ENCODE data around the gene EME1. TPM values are rescaled to one million over a fixed set of nuclear protein-coding genes. Genes with fewer than 3 reads are reported as not detected.

The EME1 gene
- total and polyA plus RNA-seq, 2 experiments from 2014 or later: 14.4 to 15.9 TPM

DNA sequence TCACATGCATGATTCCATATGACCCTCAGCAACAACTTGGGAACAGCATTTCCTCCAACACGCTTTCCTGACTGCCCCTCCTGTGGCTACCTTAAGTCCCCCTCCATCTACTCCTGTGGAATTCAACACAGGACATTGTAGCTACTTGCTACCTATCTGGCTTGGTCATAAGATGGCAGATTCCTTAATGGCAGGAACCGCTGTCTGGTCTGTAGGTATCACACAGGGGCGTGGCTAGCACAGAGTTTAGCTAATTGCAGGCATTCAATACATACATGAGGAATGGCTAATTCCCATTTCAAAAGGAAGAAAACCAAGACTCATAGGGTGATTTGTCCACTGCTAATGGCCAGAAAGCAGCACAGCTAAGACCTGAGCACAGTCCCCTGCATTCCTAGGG lies 15.7 kb downstream of the EME1 start (continued):
- TF ChIP-seq, protein P1, sequence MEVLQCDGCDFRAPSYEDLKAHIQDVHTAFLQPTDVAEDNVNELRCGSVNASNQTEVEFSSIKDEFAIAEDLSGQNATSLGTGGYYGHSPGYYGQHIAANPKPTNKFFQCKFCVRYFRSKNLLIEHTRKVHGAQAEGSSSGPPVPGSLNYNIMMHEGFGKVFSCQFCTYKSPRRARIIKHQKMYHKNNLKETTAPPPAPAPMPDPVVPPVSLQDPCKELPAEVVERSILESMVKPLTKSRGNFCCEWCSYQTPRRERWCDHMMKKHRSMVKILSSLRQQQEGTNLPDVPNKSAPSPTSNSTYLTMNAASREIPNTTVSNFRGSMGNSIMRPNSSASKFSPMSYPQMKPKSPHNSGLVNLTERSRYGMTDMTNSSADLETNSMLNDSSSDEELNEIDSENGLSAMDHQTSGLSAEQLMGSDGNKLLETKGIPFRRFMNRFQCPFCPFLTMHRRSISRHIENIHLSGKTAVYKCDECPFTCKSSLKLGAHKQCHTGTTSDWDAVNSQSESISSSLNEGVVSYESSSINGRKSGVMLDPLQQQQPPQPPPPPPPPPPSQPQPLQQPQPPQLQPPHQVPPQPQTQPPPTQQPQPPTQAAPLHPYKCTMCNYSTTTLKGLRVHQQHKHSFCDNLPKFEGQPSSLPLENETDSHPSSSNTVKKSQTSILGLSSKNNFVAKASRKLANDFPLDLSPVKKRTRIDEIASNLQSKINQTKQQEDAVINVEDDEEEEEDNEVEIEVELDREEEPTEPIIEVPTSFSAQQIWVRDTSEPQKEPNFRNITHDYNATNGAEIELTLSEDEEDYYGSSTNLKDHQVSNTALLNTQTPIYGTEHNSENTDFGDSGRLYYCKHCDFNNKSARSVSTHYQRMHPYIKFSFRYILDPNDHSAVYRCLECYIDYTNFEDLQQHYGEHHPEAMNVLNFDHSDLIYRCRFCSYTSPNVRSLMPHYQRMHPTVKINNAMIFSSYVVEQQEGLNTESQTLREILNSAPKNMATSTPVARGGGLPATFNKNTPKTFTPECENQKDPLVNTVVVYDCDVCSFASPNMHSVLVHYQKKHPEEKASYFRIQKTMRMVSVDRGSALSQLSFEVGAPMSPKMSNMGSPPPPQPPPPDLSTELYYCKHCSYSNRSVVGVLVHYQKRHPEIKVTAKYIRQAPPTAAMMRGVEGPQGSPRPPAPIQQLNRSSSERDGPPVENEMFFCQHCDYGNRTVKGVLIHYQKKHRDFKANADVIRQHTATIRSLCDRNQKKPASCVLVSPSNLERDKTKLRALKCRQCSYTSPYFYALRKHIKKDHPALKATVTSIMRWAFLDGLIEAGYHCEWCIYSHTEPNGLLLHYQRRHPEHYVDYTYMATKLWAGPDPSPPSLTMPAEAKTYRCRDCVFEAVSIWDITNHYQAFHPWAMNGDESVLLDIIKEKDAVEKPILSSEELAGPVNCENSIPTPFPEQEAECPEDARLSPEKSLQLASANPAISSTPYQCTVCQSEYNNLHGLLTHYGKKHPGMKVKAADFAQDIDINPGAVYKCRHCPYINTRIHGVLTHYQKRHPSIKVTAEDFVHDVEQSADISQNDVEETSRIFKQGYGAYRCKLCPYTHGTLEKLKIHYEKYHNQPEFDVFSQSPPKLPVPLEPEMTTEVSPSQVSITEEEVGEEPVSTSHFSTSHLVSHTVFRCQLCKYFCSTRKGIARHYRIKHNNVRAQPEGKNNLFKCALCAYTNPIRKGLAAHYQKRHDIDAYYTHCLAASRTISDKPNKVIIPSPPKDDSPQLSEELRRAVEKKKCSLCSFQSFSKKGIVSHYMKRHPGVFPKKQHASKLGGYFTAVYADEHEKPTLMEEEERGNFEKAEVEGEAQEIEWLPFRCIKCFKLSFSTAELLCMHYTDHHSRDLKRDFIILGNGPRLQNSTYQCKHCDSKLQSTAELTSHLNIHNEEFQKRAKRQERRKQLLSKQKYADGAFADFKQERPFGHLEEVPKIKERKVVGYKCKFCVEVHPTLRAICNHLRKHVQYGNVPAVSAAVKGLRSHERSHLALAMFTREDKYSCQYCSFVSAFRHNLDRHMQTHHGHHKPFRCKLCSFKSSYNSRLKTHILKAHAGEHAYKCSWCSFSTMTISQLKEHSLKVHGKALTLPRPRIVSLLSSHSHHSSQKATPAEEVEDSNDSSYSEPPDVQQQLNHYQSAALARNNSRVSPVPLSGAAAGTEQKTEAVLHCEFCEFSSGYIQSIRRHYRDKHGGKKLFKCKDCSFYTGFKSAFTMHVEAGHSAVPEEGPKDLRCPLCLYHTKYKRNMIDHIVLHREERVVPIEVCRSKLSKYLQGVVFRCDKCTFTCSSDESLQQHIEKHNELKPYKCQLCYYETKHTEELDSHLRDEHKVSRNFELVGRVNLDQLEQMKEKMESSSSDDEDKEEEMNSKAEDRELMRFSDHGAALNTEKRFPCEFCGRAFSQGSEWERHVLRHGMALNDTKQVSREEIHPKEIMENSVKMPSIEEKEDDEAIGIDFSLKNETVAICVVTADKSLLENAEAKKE (CRISPR knock-in tag; IDR thresholded peaks at IDR 0.05): no peak
- TF ChIP-seq JUNB (IDR thresholded peaks at IDR 0.05; ENCODE audit: unreplicated experiment): no peak

DNA sequence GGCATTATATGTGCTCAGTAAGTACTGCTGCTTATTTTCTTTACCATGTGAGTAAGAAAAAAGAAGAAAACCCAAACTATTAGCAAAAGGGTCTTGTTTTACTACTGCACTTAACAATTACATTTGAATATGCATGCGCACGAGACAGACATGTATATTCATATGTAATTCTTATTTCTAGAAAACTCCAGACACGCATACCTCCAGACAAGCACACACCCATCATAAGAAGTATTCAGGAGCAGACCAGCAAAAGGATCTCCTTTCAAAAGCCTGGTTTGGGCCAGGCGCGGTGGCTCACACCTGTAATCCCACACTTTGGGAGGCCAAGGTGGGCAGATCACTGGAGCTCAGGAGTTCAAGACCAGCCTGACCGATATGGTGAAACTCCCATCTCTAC lies 16.5 kb downstream of the EME1 start:
- no peaks in the 10 kb centered on the region for H3K4me1 Mint-ChIP-seq
- no peak overlapping the region for H3K4me2 ChIP-seq
- no peaks in the 10 kb centered on the region for H3K27me3 ChIP-seq (ENCODE audit: insufficient read depth)
- no peaks in the 10 kb centered on the region for H3F3A ChIP-seq (replicated peaks; ENCODE audit: low read depth)
- peaks cover 5% of the 10 kb centered on the region for H3K27me3 Mint-ChIP-seq (ENCODE audit: insufficient read depth, low read depth, poor library complexity)
- no peaks in the 10 kb centered on the region; the same call in 1 of the 2 replicates for H3K79me2 ChIP-seq (replicated peaks; ENCODE audit: insufficient read depth)
- no peak overlapping the region for H3K27ac Mint-ChIP-seq
- no peaks in the 10 kb centered on the region for H3K9me2 ChIP-seq (ENCODE audit: insufficient read depth)
- peaks cover 23% of the 10 kb centered on the region for H4K20me1 ChIP-seq (replicated peaks; ENCODE audit: insufficient read depth)
- H3K9me3 Mint-ChIP-seq: no peaks in the 10 kb centered on the region
- ATAC-seq (no peak), DNase-seq (ENCODE audit: low spot score) (no peak)
- peaks cover 95% of the 10 kb centered on the region for H3K36me3 Mint-ChIP-seq (ENCODE audit: low read depth)
- H3K4me3 ChIP-seq: no peak overlapping the region
- no peak overlapping the region for H3K4me3 Mint-ChIP-seq
- no peaks in the 10 kb centered on the region for H3K4me1 ChIP-seq (ENCODE audit: insufficient read depth)
- no peak overlapping the region for H2AFZ ChIP-seq
- no peak overlapping the region for H3K27ac ChIP-seq (ENCODE audit: low read depth)
- H3K36me3 ChIP-seq (ENCODE audit: insufficient read depth): peaks cover 52% of the 10 kb centered on the region
- TF ChIP-seq, protein P2, sequence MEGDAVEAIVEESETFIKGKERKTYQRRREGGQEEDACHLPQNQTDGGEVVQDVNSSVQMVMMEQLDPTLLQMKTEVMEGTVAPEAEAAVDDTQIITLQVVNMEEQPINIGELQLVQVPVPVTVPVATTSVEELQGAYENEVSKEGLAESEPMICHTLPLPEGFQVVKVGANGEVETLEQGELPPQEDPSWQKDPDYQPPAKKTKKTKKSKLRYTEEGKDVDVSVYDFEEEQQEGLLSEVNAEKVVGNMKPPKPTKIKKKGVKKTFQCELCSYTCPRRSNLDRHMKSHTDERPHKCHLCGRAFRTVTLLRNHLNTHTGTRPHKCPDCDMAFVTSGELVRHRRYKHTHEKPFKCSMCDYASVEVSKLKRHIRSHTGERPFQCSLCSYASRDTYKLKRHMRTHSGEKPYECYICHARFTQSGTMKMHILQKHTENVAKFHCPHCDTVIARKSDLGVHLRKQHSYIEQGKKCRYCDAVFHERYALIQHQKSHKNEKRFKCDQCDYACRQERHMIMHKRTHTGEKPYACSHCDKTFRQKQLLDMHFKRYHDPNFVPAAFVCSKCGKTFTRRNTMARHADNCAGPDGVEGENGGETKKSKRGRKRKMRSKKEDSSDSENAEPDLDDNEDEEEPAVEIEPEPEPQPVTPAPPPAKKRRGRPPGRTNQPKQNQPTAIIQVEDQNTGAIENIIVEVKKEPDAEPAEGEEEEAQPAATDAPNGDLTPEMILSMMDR (conservative IDR thresholded peaks at IDR 0.05; ENCODE audit: low read depth in 2 of 2): no peak
- TF ChIP-seq POLR2AphosphoS5 (IDR thresholded peaks at IDR 0.05; ENCODE audit: low read depth): no peak
- TF ChIP-seq, protein P3, sequence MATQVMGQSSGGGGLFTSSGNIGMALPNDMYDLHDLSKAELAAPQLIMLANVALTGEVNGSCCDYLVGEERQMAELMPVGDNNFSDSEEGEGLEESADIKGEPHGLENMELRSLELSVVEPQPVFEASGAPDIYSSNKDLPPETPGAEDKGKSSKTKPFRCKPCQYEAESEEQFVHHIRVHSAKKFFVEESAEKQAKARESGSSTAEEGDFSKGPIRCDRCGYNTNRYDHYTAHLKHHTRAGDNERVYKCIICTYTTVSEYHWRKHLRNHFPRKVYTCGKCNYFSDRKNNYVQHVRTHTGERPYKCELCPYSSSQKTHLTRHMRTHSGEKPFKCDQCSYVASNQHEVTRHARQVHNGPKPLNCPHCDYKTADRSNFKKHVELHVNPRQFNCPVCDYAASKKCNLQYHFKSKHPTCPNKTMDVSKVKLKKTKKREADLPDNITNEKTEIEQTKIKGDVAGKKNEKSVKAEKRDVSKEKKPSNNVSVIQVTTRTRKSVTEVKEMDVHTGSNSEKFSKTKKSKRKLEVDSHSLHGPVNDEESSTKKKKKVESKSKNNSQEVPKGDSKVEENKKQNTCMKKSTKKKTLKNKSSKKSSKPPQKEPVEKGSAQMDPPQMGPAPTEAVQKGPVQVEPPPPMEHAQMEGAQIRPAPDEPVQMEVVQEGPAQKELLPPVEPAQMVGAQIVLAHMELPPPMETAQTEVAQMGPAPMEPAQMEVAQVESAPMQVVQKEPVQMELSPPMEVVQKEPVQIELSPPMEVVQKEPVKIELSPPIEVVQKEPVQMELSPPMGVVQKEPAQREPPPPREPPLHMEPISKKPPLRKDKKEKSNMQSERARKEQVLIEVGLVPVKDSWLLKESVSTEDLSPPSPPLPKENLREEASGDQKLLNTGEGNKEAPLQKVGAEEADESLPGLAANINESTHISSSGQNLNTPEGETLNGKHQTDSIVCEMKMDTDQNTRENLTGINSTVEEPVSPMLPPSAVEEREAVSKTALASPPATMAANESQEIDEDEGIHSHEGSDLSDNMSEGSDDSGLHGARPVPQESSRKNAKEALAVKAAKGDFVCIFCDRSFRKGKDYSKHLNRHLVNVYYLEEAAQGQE (IDR thresholded peaks at IDR 0.05; ENCODE audit: unreplicated experiment): no peak
- no peak for TF ChIP-seq ZNF114 (CRISPR knock-in tag; IDR thresholded peaks at IDR 0.05)
- TF ChIP-seq, protein P4, sequence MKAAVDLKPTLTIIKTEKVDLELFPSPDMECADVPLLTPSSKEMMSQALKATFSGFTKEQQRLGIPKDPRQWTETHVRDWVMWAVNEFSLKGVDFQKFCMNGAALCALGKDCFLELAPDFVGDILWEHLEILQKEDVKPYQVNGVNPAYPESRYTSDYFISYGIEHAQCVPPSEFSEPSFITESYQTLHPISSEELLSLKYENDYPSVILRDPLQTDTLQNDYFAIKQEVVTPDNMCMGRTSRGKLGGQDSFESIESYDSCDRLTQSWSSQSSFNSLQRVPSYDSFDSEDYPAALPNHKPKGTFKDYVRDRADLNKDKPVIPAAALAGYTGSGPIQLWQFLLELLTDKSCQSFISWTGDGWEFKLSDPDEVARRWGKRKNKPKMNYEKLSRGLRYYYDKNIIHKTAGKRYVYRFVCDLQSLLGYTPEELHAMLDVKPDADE (IDR thresholded peaks at IDR 0.05): no peak
- no peak for TF ChIP-seq ZNF331 (CRISPR knock-in tag; IDR thresholded peaks at IDR 0.05; ENCODE audit: low read depth)
